Measurements from ENCODE around the gene JAM3.

GRCh38 chr11:134086376-134086775, 17.5 kb downstream of the JAM3 start:
- TF ChIP-seq CTCF (IDR thresholded peaks at IDR 0.05; ENCODE audit: low read depth, low read length, poor library complexity, severe bottlenecking) (no peak), EZH2phosphoT487 (IDR thresholded peaks at IDR 0.05; ENCODE audit: borderline replicate concordance, low read length) (no peak)

Data from DOHH2 (cell line).